RPMI8226 (cell line): ENCODE results near the gene KCNK10.

Source experiments
- DNase-seq: peaks from one replicate; pipeline ENCODE4 v3.0.0-alpha.2; 2015

The KCNK10 gene

DNA sequence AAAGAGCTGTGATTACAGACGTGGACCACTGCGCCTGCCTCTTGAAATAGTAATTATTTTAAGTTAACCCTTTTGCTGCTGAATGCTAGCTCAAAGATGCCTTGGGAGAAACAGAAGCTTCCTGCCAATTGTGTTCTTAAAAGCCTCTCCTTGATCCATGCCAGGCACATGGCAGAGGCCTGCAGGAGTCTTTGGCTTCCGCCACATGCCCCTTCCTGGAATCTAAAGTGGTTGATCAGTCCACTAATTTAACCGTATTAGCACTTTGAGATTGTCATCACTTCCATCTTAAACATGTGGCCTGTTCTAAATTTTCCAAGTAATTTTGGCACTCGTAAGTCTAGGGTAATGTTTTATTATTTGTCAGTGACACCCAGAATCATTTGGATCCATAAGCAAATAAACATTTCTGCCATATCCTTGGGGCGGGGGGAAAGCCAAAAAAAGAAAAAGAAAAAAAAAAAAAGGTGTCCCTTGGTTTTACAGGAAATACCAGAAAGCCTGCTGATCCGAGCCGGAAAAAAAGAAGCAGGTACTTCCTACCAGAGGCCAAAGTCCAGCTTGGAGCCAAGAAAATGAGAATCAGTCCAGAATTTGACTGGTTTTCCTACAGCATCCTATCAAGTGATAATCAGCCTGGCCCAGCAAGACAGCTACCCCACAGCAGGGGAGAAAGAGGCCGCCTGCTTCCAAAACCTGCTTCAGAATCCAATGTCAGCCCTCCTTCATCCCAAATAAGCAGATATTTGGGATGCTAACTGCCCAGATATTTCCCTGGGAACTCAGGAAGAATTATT lies 104.8 kb downstream of the KCNK10 start:
- DNase-seq: no peak

DNA sequence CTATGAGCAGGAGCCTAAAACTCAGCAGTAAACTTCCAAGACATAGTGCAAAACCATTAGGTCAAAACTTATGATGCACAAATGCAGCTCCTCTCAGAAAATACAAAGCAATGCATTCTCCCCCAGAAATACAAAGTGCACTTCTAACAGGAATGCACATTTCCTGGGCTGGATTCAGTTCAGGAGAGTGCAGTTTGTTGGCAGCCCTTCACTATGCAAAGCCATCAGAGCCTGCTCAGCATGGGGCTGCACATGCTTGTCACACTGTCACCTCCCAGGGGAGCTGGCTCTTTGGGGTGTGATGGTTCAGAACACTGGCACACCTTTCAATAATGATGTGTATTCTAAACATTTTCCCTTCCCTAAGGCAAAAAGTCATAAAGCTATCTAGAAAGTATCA lies 110.4 kb downstream of the KCNK10 start:
- DNase-seq: no peak

DNA sequence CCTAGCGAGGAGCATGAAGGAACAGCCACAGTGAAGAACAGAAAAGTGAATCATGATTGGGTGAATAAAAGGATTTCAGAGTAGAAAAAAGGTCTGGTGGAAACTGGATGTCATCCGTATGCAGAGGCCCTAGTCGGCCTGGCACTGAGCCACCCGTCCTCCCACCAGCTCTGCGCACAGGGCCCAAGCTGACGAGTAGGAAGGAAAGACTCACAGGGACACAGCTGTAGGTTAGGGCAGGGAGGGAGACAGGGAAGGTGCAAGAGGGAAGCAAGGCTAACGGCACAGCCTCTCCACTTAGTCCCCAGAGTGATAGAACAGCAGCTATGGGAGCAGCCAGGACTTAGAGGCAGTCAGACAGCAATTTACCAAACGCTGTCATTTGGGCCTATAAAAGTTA lies 112.6 kb downstream of the KCNK10 start:
- DNase-seq: no peak

DNA sequence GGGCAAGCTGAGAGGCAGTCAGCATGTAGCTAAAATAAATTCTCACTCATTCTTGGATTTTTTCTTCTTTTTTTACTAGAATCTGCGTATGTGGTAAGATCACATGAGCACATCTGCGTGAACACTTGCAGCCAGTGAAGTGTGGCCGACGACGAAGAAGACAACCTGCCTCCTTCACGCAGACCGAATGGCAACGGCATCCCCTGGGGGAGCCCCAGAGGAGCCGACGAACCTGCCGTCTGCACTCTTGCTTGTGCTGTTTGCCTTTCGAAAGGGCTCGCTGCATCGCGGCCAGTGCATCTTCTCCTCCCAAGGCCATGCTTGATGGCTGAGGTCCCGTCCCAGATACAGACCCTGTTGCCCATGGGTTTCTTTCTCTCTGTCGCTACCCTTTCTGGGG lies 113.8 kb downstream of the KCNK10 start:
- no peak for DNase-seq

DNA sequence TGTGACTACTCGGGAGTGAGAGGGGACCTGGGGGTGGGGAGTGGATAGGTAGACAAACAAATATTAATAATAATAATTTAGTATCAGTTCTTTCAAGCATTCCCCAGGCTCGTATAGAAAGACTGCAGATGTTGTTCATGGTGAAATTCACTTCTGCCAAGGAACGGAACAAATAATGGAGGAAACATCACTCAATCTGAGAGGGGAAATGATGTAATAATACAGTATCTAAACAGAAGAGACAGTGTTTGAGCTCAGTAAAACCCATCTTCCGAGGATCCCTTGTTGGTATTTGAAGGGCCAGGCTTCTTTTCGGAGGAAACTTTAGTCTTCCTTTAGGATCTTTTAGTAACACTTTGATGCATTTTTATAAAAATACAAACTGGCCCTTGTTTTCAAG lies 114.2 kb downstream of the KCNK10 start:
- DNase-seq: no peak

DNA sequence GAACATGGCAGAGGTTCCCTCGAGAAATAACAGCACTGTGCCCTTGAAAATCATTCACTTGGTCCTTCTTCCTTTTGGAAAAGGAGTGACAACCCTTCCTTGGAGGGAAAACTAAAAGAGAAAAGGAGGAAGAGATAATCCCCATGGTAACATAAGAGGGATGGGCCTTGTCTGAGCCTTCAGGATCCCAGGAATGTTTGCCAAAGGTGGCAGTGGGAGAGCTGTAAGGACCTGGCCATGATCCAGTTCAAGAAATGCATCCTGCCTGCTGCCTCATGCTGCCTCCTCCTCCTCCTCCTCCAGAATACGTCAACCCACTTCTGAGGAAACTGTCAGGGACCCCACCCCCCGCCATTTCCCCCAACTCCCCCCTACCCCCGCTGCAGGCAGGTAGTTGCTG lies 118.8 kb downstream of the KCNK10 start:
- no peak for DNase-seq

DNA sequence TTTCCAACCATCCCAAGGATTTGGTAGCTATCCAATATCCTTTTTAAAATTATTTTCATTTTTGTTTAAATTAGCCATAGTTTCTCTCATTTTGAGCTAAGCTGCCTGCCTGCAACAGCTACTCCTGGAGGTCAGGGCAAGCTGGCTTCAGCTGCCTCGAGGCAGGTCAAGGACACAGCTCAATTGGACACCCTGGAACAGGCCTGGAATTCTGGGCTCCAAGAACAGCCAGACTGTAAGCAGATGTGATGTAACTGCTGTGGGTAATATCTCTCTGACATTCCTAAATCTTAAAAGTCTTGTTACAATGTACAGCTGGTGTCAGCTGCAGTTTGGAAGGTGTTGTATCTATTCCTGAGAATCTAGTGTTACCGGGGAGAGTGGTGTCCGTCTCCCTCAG lies 119.8 kb downstream of the KCNK10 start:
- DNase-seq: no peak

DNA sequence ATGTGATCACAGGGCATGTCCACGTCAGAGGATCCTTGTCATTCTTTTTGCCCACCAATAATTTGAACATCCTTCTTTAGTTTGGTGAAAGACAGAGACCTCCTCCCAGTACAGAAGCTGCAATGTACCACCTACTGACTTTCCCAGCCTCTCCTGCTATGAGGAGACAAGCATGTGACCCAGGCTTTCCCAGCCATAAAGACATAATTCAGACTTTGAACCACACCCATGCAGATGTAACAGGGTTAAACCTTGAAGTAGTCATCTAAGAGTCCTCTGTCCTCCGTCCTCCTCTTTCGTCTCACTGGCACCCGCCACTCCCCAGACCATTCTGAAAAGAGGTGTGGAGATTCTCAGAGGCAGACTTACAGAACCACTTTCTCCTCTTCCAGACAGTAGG lies 120.8 kb downstream of the KCNK10 start:
- DNase-seq: no peak

DNA sequence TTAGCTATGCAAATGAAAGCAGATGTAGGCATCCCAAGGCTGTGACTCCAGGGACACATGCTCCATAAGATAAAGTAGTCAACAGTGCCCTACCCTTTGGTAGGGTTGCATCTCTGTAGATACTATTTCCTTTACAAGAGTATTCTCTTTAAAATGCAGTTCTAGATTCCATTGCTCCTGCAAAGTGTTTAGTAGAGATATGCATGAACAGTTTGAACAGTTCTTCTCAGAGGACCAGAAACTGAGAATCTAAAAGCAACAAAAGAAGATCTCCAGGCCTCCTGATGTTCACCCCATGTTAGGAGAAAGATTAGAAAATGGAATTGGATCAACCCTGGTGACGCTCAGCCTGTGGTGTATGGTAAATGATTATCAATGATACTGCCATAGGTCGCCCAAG lies 121.2 kb downstream of the KCNK10 start:
- no peak for DNase-seq

DNA sequence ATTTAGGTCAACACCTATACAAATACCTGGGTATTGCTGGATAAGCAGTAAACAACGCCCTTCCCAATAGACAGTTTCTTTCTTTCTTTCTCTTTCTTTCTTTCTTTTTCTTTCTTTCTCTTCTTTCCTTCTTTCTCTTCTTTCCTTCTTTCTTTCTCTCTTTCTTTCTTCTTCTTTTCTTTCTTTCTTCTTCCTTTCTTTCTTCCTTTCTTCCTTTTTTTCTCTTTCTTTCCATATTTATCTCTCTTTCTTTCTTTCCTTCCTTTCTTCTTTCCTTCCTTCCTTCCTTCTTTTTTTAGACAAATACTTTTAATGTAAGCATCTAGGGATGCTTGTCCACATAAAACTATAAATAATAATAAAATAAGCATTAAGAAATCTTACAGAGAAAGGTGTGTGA lies 123.2 kb downstream of the KCNK10 start:
- no peak for DNase-seq

DNA sequence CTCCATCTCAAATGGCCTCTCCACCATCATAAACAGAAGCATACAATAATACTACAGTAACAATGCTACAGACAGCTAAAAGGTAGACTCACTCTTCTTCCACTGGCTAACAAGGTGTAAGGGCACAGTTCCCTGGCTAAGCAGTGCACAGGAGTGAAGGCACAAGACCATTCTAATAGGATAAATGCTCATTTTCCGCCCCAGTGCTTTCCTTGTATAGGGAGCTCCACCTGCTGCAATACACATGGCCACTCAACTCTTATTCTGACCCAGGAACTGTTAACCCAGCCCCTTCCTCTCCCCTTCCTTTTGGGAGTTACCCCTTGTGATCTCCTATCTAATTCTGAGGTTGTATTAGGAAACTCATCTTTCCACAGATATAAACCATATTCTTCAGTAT lies 124.6 kb downstream of the KCNK10 start:
- DNase-seq: no peak

DNA sequence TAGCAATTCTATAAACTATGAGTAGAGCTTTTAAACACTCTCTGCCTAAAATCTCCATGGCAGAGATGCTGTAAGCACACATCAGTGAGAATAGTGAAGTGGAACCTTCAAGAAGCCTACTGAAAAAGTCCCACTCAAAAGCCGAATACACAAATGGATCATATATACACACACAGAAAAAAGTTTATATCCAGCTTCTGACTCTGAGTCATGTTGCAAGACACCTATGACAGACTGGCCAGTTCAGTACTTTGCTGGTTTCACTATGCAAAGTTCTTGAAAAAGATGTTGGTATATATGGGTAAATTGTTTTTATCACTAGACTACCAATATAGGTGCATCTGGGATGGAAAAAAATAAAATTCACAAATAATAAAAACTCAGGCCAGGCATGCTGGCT lies 126.1 kb downstream of the KCNK10 start:
- no peak for DNase-seq

DNA sequence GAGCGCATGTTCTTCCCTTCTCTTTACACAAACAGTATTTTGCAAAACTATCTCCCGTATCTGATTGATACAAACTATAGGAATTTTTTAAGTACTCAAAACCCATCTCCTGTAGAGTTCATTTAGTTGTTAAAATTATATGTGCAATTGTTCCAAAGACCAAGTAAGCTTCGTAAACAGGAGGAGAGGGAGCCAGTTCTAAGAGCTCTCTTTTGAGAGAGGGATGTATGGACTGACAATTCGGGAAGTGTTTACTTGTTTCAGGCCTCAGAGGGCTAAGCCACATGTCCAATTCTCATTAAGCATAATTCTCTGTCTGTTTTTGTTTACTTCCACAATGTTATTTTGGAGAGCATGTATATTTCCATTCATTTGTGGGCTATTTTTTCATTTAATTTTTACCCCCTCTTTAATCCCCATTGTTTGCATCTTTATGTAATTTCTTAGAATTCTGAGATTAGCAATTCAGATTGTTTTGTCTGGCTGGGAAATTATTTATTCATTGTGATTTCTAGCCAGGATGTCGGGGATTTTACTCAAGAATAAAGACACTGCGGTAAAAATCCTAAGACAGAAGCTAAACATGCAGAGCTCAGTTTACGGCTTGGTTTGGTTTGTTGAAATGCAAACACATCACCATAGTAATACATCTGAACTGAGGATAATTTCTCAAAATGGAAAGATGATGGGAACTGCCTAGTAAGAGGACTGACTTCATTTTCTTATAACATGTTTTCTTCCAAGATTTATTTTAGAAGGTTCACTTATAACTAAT lies 126.8 kb downstream of the KCNK10 start:
- no peak for DNase-seq

DNA sequence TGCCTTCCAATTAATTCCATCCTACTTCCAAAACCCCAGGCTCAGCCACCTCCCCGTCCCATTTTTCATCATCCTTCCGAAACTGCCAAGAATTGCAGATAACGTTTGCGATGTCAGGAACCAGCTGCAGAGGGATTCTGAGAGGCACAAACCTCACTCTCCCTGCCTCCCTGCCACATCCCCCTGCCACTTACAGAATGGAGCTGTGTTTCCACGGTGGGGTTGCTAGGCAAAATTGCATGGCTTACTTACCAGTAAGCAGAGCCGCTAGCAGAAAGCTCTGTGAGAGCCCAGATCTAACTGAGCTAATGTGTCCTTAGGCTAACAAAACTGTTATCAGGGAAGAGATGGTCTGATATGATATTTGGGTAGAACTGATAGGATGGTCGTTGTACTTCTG lies 127.4 kb downstream of the KCNK10 start:
- DNase-seq: no peak

DNA sequence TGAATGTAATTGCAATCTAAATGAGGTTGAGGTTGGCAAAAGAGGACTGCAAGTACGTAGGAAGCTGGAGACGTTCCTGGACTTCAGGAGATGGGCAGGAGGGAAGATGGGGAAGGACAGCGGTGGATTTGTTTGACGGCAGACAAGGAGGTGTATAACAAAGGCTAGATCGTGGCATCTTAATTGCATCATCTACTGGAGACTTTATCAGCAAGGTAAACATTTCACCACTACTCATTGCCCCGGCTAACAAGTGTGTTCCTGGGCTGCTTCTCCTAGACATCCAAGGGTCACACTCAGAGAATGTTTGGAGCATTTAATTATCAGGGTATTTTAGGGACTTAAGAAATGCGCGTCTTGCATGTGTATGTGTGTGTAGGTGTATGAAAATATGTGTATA lies 128.5 kb downstream of the KCNK10 start:
- no peak for DNase-seq

DNA sequence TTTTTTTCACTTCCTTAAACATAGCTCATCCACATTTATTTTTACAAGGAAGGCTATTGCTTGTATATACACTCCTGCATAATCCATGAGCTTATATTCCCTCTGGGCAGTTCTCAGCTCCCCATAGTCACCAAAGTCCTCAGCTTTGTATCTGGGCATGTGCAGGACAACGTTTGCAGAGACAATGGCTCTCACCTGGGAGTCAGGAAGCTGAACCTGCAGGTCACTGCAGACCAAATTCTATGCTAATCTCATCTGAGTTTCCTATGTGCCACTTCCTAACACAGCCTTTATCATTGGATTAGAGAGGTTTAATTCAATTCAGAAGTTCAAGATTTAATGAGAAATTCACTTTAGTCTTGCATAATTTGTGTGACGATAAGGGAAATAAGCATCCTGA lies 131.5 kb downstream of the KCNK10 start:
- DNase-seq: no peak

DNA sequence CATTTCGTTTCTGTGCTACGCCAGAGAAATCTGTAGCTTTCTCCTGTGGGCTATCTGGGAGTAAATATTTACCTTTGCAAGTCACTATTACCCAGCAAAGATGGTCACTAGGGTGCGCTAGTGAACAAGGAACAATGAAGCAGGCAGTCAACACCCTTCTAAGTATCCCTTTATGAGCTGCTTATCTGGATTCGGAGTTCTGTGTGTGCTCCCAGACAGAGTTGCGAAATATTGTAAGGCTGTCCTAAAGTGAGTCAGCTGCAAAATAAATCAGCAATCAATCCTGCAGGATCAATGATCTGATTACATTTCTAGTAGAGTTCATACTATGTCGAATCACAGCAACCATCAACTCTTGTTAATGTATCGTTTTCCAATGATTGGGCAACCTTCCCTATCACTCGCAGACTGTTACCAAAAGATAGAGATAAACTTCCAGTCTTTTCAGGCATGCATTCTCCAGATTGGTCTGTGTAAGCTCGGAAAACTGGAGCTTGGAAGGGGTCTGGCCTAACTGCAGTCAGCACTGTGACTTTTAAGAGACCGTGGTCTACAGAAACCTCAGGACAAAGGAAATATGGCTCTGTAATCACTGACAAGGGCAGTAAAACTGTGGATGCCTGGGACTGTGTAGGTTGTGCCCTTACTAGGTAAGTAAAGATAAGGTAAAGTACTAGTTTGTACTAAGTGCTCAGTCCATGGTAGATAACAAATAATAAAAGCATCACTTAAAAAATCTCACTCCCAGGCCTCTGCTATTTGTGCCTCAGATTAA lies 133.5 kb downstream of the KCNK10 start:
- peak; percentile 58 for DNase-seq

DNA sequence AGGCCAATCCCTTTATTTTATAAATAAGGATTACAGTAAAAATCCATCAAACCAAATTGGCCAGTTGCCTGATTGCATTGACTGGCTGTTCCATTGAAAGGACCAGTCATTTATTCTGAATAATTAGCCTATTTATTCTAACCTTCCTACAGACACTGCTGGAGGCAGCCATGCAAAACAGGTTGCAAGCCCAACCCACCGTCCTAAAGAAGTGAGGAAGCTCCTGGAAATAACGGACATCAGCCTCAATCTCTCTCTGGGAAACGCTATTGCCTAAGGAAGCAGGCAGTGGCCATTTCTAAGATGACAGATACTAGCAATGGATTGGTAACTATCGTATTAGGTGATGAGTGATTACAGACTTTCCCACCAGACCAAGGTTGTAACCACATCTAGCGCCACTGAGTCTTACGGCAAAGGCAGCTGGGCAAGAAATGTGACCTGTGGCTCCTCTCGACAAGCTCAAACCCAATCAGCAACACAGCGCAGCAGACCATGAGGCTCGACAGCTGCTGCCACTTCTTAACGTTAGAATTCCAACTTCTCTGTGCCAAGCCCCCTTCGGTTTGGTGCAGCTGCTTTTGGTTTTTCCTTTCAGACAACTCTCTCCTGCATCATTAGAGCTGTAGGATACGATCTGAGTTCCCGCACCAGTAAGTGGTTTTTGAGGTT lies 134.2 kb downstream of the KCNK10 start:
- DNase-seq: no peak

DNA sequence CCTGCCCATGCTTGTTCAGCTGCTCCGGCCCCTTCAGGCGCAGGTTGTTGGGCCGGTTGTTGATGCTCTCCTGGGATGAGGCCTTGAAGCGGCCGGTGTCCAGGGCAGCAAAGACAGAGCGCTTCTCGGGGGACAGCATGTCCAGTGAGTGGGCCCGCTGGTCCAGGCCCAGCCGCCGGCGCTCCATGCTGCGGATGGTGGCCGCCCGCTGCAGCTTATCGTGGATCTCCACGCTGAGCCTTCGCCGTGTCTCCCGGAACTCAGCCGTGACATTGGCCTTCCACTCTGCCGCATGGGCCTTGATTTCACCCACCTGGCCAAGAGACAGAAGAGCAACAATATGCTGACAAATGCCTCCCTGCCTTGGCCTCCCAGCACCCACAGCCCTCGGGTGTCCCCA lies 137.2 kb downstream of the KCNK10 start:
- no peak for DNase-seq

DNA sequence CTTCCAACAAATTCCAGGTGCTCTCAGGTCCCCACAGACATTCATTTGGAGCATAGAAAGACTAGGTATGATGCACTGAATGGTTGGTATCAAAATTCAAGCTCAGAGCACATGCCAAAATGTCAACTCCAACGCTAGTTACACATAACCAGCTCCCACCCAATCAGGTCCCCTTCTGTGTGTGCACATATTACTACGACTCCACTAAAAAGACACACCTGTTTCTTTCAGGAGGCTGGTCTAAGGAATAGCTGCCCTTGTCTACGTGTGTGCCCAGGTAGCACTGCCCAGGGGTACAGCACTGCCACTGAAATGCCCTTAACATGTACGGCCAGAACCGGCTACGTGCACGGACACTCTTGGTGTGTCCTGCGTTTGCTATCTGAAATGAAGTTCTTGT lies 138.1 kb downstream of the KCNK10 start:
- no peak for DNase-seq

DNA sequence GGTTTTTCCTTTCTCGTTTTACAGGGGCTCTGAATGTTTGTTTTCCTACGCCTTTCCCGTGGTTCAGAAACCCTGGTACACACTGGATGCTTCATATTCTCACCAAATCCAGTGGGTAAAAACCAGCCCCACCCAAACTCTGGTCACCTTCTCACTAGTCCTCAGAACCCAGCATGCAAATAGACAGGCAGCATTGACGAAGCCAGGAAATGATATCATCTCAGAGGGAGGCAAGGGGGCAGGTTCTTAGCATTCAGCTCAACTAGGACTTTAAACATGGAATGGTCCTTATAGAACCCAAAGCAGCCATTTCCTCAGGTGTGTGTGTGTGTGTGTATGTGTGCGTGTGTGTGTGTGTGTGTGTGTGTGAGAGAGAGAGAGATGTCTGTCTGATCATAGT lies 142.0 kb downstream of the KCNK10 start:
- DNase-seq: no peak

DNA sequence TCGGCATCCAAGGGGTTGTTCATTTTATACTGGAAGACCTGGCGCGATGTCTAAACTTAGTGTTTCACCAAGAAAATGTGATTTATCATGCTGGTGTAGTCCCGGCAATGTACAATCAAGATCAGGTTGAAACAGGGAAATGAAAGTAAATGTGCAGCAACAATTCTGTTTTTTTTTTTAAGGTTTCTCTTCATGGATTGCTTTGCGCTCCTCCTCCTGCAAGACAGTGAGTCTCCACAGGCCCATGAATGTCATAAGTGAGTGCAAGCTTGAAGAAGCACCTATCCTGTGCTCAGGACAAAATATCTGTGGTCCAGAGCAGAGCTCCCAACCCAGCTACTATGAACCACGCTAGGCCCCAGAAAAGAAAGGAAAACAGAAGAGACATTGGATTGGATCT lies 143.4 kb downstream of the KCNK10 start:
- DNase-seq: no peak

DNA sequence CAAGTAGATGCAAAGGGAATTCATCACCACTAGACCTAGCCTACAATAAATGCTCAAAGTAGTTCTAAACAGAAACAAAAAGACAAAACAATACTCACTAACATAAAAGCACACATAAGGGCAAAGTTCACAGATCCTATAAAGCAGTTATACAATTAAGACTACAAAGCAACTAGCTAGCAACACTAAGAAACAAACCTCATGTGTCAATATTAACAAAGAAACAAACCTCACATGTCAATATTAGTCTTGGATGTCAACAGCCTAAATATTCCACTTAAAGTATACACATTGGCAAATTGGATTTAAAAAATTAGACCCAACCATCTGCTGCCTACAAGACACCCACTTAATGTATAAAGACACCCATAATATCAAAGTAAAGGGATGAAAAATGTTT lies 152.7 kb downstream of the KCNK10 start:
- no peak for DNase-seq
